Fibroblast of lung (primary cell): ENCODE data around the gene MACROD2. TPM values are rescaled to one million over a fixed set of nuclear protein-coding genes. Genes with fewer than 3 reads are reported as not detected.

ENCODE experiments used
- DNase-seq, 2 donors: peaks; one replicate each; pipeline versions ENCODE4 v3.0.0 to v3.0.0-alpha.2; 2010; ENCODE audit warnings: low read depth in 2 of 2
- H2AFZ ChIP-seq: 2 replicates; pipeline ENCODE4 v1.5.1; 2012; ENCODE audit warnings: low read length, control low read depth, inconsistent platforms
- H3K27ac ChIP-seq: 2 replicates; pipeline ENCODE4 v1.5.1; 2011; ENCODE audit warnings: low read length, control low read depth; ENCODE audit not compliant: insufficient read depth
- H3K27me3 ChIP-seq: 2 replicates; pipeline ENCODE4 v1.5.1; 2011; ENCODE audit warnings: mild to moderate bottlenecking, low read length; ENCODE audit not compliant: control insufficient read depth, insufficient read depth
- H3K36me3 ChIP-seq: 2 replicates; pipeline ENCODE4 v1.5.1; 2011; ENCODE audit warnings: low read length; ENCODE audit not compliant: control insufficient read depth, insufficient read depth
- H3K4me1 ChIP-seq: 2 replicates; pipeline ENCODE4 v1.5.1; 2011; ENCODE audit warnings: low read length; ENCODE audit not compliant: control insufficient read depth, insufficient read depth; ENCODE audit errors: extremely low read depth
- H3K4me2 ChIP-seq: 2 replicates; pipeline ENCODE4 v1.5.1; 2011; ENCODE audit warnings: low read length, control low read depth; ENCODE audit not compliant: insufficient read depth; ENCODE audit errors: extremely low read depth
- H3K4me3 ChIP-seq, 4 experiments: fragments of 200-600 bp in 1 of 4; sonication (generic) in 1 of 4; replicated peaks in 1 of 4; 2 replicates each; pipeline ENCODE4 v1.5.1; 2011 to 2016; ENCODE audit warnings: low read length in 4 of 4, low read depth in 3 of 4, mild to moderate bottlenecking in 3 of 4, control low read depth in 2 of 4, inconsistent platforms in 1 of 4, mixed read lengths in 1 of 4; ENCODE audit not compliant: insufficient read depth in 1 of 4; ENCODE audit errors: control extremely low read depth in 1 of 4
- H3K79me2 ChIP-seq: 2 replicates; pipeline ENCODE4 v1.5.1; 2012; ENCODE audit warnings: mild to moderate bottlenecking, low read length, inconsistent platforms; ENCODE audit not compliant: control insufficient read depth, insufficient read depth
- H3K9ac ChIP-seq: 2 replicates; pipeline ENCODE4 v1.5.1; 2011; ENCODE audit warnings: mild to moderate bottlenecking, low read length, control low read depth; ENCODE audit not compliant: insufficient read depth
- H3K9me3 ChIP-seq: 2 replicates; pipeline ENCODE4 v1.5.1; 2012; ENCODE audit warnings: low read depth, low read length; ENCODE audit not compliant: control insufficient read depth, insufficient read depth
- H4K20me1 ChIP-seq: 2 replicates; pipeline ENCODE4 v1.5.1; 2011; ENCODE audit warnings: low read length; ENCODE audit not compliant: control insufficient read depth, insufficient read depth; ENCODE audit errors: extremely low read depth
- EZH2 ChIP-seq: IDR thresholded peaks from 2 replicates; pipeline ENCODE4 v1.5.1; 2012; ENCODE audit warnings: low read length, control low read depth, mild to moderate bottlenecking; ENCODE audit errors: missing control alignments
- polyA plus RNA-seq, 2 donors: library from polyadenylated mRNA; depleted of rRNA in 1 of 2; stranded (reverse) in 1 of 2; unstranded in 1 of 2; fragments of >200 nt; gene quantifications; 2 replicates each; pipeline ENCODE4 v1.2.1, GENCODE V29; 2011 to 2012; ENCODE audit warnings: missing spikeins in 1 of 2
- total RNA-seq: library from RNA; depleted of rRNA; stranded (reverse); fragments of >200 nt; gene quantifications from 2 replicates; pipeline ENCODE4 v1.2.1, GENCODE V29; 2014
- TF ChIP-seq, protein P1 (sequence below), 2 donors: IDR thresholded peaks in 1 of 2; conservative IDR thresholded peaks in 1 of 2; 1 replicate in 1 of 2; 2 replicates in 1 of 2; pipeline ENCODE4 v1.5.1; 2011 to 2012; ENCODE audit warnings: low read length in 2 of 2, control low read depth in 1 of 2, inconsistent platforms in 1 of 2, low read depth in 1 of 2, mild to moderate bottlenecking in 1 of 2

Gene MACROD2
- total and polyA plus RNA-seq, 2 donors (not counting 1 experiment from before 2014, with no cell fraction given): 0.54 to 1.7 TPM

DNA sequence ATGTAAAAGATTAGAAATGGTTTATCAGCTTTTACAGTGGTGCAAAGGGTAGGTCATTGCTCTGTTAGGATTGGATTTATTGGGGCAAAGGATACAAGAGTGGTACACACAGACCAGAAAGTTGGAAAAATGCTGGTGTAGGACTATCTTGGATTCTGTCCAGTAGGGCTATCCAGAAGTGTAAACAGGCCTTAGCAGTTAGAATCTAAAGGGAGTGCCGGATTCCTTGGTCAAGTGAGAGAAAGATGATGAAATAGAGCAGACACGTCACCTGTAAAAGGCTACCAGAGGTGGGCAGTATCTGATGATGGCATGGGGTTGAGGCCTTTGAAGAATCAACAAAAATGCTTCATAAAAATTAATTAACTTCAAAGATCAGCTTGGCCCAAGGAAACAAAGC lies 1602.0 kb downstream of the MACROD2 start:
- Histone ChIP-seq H3K4me1 (no peaks in the 10 kb centered on the region), H3K9ac (no peak overlapping the region), H3K27me3 (no peaks in the 10 kb centered on the region), H3K9me3 (no peaks in the 10 kb centered on the region), H3K27ac (no peak overlapping the region), H3K36me3 (no peaks in the 10 kb centered on the region), H3K4me3 (no peak overlapping the region), H4K20me1 (no peaks in the 10 kb centered on the region), H3K79me2 (no peaks in the 10 kb centered on the region), H2AFZ (no peak overlapping the region), H3K4me2 (no peak overlapping the region)
- TF ChIP-seq EZH2: no peak
- DNase-seq: no peak

GRCh38 chr20:15599961-15600360 lies 1604.6 kb downstream of the MACROD2 start:
- no peaks in the 10 kb centered on the region for H3K9me3 ChIP-seq
- H3K4me2 ChIP-seq: no peak overlapping the region
- no peak overlapping the region for H3K27ac ChIP-seq
- H4K20me1 ChIP-seq: no peaks in the 10 kb centered on the region
- no peaks in the 10 kb centered on the region for H3K79me2 ChIP-seq
- no peak overlapping the region for H2AFZ ChIP-seq
- H3K4me1 ChIP-seq: no peaks in the 10 kb centered on the region
- no peaks in the 10 kb centered on the region for H3K27me3 ChIP-seq
- H3K36me3 ChIP-seq: no peaks in the 10 kb centered on the region
- TF ChIP-seq EZH2: no peak
- TF ChIP-seq, protein P1, sequence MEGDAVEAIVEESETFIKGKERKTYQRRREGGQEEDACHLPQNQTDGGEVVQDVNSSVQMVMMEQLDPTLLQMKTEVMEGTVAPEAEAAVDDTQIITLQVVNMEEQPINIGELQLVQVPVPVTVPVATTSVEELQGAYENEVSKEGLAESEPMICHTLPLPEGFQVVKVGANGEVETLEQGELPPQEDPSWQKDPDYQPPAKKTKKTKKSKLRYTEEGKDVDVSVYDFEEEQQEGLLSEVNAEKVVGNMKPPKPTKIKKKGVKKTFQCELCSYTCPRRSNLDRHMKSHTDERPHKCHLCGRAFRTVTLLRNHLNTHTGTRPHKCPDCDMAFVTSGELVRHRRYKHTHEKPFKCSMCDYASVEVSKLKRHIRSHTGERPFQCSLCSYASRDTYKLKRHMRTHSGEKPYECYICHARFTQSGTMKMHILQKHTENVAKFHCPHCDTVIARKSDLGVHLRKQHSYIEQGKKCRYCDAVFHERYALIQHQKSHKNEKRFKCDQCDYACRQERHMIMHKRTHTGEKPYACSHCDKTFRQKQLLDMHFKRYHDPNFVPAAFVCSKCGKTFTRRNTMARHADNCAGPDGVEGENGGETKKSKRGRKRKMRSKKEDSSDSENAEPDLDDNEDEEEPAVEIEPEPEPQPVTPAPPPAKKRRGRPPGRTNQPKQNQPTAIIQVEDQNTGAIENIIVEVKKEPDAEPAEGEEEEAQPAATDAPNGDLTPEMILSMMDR (conservative IDR thresholded peaks at IDR 0.05 in 1 of 2, IDR thresholded peaks at IDR 0.05 in 1 of 2; ENCODE audit: low read depth in 1 of 2, low read length in 2 of 2): no peak
- H3K9ac ChIP-seq: no peak overlapping the region
- DNase-seq: no peak
- H3K4me3 ChIP-seq: no peak overlapping the region

GRCh38 chr20:15600565-15600964 lies 1605.2 kb downstream of the MACROD2 start:
- no peaks in the 10 kb centered on the region for H3K9me3 ChIP-seq
- H3K4me2 ChIP-seq: no peak overlapping the region
- no peaks in the 10 kb centered on the region for H3K4me1 ChIP-seq
- H2AFZ ChIP-seq: no peak overlapping the region
- no peak for TF ChIP-seq EZH2
- TF ChIP-seq, protein P1 (conservative IDR thresholded peaks at IDR 0.05 in 1 of 2, IDR thresholded peaks at IDR 0.05 in 1 of 2; ENCODE audit: low read depth in 1 of 2, low read length in 2 of 2): no peak
- H3K79me2 ChIP-seq: no peaks in the 10 kb centered on the region
- no peaks in the 10 kb centered on the region for H3K36me3 ChIP-seq
- no peak for DNase-seq
- H3K9ac ChIP-seq: no peak overlapping the region
- no peaks in the 10 kb centered on the region for H4K20me1 ChIP-seq
- no peak overlapping the region for H3K27ac ChIP-seq
- no peak overlapping the region for H3K4me3 ChIP-seq
- no peaks in the 10 kb centered on the region for H3K27me3 ChIP-seq
